ENCODE results near the gene GALNT7.
"Not testable (repeated sequence)": the region's sequence is repeated elsewhere in the genome, so short reads cannot be mapped to it uniquely, and the experiment has no call there.

Gene GALNT7

DNA sequence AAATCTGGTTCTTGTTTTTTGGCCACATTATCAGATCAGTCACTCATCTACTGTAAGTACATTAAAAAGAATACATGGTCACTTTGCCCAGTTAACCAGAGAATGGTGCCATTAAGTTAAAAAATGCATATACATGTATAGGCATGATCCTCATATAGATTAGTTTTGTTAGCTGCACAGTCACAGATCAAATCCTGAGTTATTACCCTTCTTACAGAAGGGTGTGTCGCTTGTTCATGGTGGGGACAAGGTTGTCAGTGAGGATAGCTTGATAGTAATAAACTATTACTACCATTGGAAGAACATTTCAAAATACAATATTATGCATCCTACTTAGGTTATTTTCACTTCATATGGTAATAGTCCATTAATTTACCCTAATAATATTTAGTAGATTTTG is 48.5 kb downstream of the GALNT7 start:
- no peak overlapping the region for H2BK120ac ChIP-seq (ENCODE audit: low read depth, low read length)
- H3K14ac ChIP-seq (ENCODE audit: low read length): no peak overlapping the region
- H3K36me3 ChIP-seq (replicated peaks in 1 of 2; ENCODE audit: control insufficient read depth in 2 of 2, insufficient read depth in 2 of 2, low read length in 2 of 2): no peaks in the 10 kb centered on the region
- H4K91ac ChIP-seq (ENCODE audit: low read depth, low read length, poor library complexity): no peak overlapping the region
- H3K27me3 ChIP-seq (ENCODE audit: control insufficient read depth in 3 of 3, insufficient read depth in 3 of 3, low read depth in 1 of 3, low read length in 3 of 3): no peaks in the 10 kb centered on the region
- no peak overlapping the region for H2BK12ac ChIP-seq (ENCODE audit: low read length)
- H2BK15ac ChIP-seq (ENCODE audit: low read length): no peak overlapping the region
- no peak overlapping the region for H3K4me2 ChIP-seq (ENCODE audit: insufficient read depth, low read length, poor library complexity, severe bottlenecking)
- H3K9me3 ChIP-seq (replicated peaks in 1 of 2; ENCODE audit: control insufficient read depth in 2 of 2, insufficient read depth in 1 of 2, low read depth in 1 of 2, low read length in 2 of 2): no peaks in the 10 kb centered on the region
- H3K79me1 ChIP-seq (ENCODE audit: low read depth, low read length): peaks cover 3% of the 10 kb centered on the region
- no peak overlapping the region for H3K23ac ChIP-seq (ENCODE audit: low read depth, low read length, poor library complexity)
- no peak overlapping the region for H3K27ac ChIP-seq (replicated peaks; ENCODE audit: low read length)
- WGBS, 2 donors (ENCODE audit: extremely low coverage in 2 of 2, insufficient read length in 2 of 2, insufficient replicate concordance in 1 of 2): no CpG with 5 or more reads among the region's 1 CpG
- H3K9ac ChIP-seq (ENCODE audit: low read depth, low read length, poor library complexity): no peak overlapping the region
- no peak overlapping the region for H3K4ac ChIP-seq (ENCODE audit: low read length)
- no peak overlapping the region for H3K18ac ChIP-seq (ENCODE audit: low read length)
- no peak for DNase-seq (ENCODE audit: low spot score)
- no peak overlapping the region for H3K4me3 ChIP-seq (ENCODE audit: low read length in 2 of 2)
- H2AFZ ChIP-seq (ENCODE audit: low read length): no peak overlapping the region
- no peak overlapping the region for H2AK5ac ChIP-seq (ENCODE audit: low read depth, low read length)
- no peaks in the 10 kb centered on the region for H3K4me1 ChIP-seq (ENCODE audit: control insufficient read depth in 2 of 2, insufficient read depth in 1 of 2, low read depth in 1 of 2, low read length in 2 of 2)
- no peak overlapping the region for H4K8ac ChIP-seq (ENCODE audit: low read depth, low read length)
- H2BK5ac ChIP-seq (ENCODE audit: low read length): no peak overlapping the region

DNA sequence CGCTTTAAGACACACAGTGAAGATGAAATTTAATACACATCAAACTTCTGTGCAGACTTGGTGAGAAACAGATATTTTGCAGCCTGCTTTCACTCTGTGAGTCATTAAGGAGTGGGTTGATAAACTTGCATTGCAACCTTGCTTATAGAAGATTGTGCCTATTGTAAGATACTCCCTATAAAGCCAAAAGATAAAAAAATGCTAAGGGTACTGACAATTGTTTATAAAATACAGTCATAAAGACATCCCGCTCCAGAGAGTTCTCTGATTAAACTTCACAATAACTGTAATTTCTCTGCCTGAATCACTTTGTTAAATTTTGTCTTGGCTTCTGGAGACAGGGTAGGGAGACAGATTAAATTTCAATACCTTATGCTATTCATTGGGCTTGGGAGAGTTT is 49.1 kb downstream of the GALNT7 start:
- Histone ChIP-seq H2BK5ac (ENCODE audit: low read length) (no peak overlapping the region), H3K27me3 (ENCODE audit: control insufficient read depth in 3 of 3, insufficient read depth in 3 of 3, low read depth in 1 of 3, low read length in 3 of 3) (no peaks in the 10 kb centered on the region), H3K14ac (ENCODE audit: low read length) (no peak overlapping the region), H3K23ac (ENCODE audit: low read depth, low read length, poor library complexity) (no peak overlapping the region), H3K79me1 (ENCODE audit: low read depth, low read length) (peaks cover 3% of the 10 kb centered on the region), H3K9ac (ENCODE audit: low read depth, low read length, poor library complexity) (no peak overlapping the region), H3K18ac (ENCODE audit: low read length) (no peak overlapping the region), H3K9me3 (replicated peaks in 1 of 2; ENCODE audit: control insufficient read depth in 2 of 2, insufficient read depth in 1 of 2, low read depth in 1 of 2, low read length in 2 of 2) (no peaks in the 10 kb centered on the region), H3K4me3 (ENCODE audit: low read length in 2 of 2) (no peak overlapping the region), H2BK120ac (ENCODE audit: low read depth, low read length) (no peak overlapping the region), H2BK12ac (ENCODE audit: low read length) (no peak overlapping the region), H3K4ac (ENCODE audit: low read length) (no peak overlapping the region), H2BK15ac (ENCODE audit: low read length) (no peak overlapping the region), H2AK5ac (ENCODE audit: low read depth, low read length) (no peak overlapping the region), H3K36me3 (replicated peaks in 1 of 2; ENCODE audit: control insufficient read depth in 2 of 2, insufficient read depth in 2 of 2, low read length in 2 of 2) (no peaks in the 10 kb centered on the region), H4K8ac (ENCODE audit: low read depth, low read length) (no peak overlapping the region), H3K4me1 (ENCODE audit: control insufficient read depth in 2 of 2, insufficient read depth in 1 of 2, low read depth in 1 of 2, low read length in 2 of 2) (no peaks in the 10 kb centered on the region), H4K91ac (ENCODE audit: low read depth, low read length, poor library complexity) (no peak overlapping the region), H2AFZ (ENCODE audit: low read length) (no peak overlapping the region), H3K4me2 (ENCODE audit: insufficient read depth, low read length, poor library complexity, severe bottlenecking) (no peak overlapping the region), H3K27ac (replicated peaks; ENCODE audit: low read length) (no peak overlapping the region)
- DNase-seq (ENCODE audit: low spot score): no peak
- no CpG with 5 or more reads among the region's 2 CpGs for WGBS, 2 donors (ENCODE audit: extremely low coverage in 2 of 2, insufficient read length in 2 of 2, insufficient replicate concordance in 1 of 2)

DNA sequence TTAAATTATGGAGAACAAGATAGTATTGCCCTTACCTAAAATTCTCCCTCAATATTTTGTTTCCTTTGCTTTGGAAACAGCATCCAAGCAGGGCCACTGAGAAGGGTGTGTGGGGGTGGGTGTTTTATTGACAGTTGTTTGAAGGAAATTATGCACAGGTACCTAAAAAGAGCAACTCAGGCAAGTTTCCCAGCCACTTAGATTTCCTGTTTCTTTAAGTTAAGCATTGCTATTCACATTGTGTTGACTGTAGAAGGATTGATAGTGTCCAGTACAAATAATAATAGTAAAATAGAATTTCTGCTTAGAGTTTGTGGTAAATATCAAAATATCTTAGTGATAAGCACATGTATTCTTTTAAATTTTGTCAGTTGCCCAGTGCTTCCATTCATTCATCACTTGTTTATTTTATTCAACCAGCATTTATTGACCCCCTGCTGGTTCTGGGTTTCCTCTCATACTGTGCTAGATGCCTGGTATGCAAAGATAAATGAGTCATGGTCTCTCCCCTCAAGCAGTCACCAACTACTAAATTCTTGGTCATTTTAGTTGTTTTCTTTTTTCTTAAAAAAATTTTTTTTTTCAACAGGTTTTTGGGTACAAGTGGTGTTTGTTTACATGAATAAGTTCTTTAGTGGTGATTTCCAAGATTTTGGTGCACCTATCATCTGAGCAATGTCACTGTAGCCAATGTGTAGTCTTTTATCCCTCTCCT is 50.0 kb downstream of the GALNT7 start:
- Histone ChIP-seq H2BK120ac (ENCODE audit: low read depth, low read length) (no peak overlapping the region), H2BK12ac (ENCODE audit: low read length) (no peak overlapping the region), H2BK5ac (ENCODE audit: low read length) (no peak overlapping the region), H2BK15ac (ENCODE audit: low read length) (no peak overlapping the region), H3K27ac (replicated peaks; ENCODE audit: low read length) (no peak overlapping the region), H4K8ac (ENCODE audit: low read depth, low read length) (no peak overlapping the region), H3K9me3 (replicated peaks in 1 of 2; ENCODE audit: control insufficient read depth in 2 of 2, insufficient read depth in 1 of 2, low read depth in 1 of 2, low read length in 2 of 2) (no peaks in the 10 kb centered on the region), H2AFZ (ENCODE audit: low read length) (no peak overlapping the region), H4K91ac (ENCODE audit: low read depth, low read length, poor library complexity) (no peak overlapping the region), H3K18ac (ENCODE audit: low read length) (no peak overlapping the region), H3K14ac (ENCODE audit: low read length) (no peak overlapping the region), H3K27me3 (ENCODE audit: control insufficient read depth in 3 of 3, insufficient read depth in 3 of 3, low read depth in 1 of 3, low read length in 3 of 3) (no peaks in the 10 kb centered on the region), H3K9ac (ENCODE audit: low read depth, low read length, poor library complexity) (no peak overlapping the region), H3K79me1 (ENCODE audit: low read depth, low read length) (peaks cover 3% of the 10 kb centered on the region), H3K4ac (ENCODE audit: low read length) (no peak overlapping the region), H3K4me3 (ENCODE audit: low read length in 2 of 2) (no peak overlapping the region), H3K4me1 (ENCODE audit: control insufficient read depth in 2 of 2, insufficient read depth in 1 of 2, low read depth in 1 of 2, low read length in 2 of 2) (no peaks in the 10 kb centered on the region), H3K4me2 (ENCODE audit: insufficient read depth, low read length, poor library complexity, severe bottlenecking) (no peak overlapping the region), H3K23ac (ENCODE audit: low read depth, low read length, poor library complexity) (no peak overlapping the region), H3K36me3 (replicated peaks in 1 of 2; ENCODE audit: control insufficient read depth in 2 of 2, insufficient read depth in 2 of 2, low read length in 2 of 2) (no peaks in the 10 kb centered on the region), H2AK5ac (ENCODE audit: low read depth, low read length) (no peak overlapping the region)
- DNase-seq (ENCODE audit: low spot score): no peak

DNA sequence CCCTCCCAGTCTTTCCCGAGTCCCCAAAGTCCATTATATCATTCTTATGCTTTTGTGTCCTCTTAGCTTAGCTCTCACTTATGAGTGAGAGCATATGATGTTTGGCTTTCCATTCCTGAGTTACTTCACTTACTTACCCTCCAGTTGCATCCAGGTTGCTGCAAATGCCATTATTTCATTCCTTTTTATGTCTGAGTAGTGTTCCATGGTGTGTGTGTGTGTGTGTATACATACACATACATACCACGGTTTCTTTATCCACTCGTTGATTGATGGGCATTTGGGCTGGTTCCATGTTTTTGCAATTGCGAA is 50.5 kb downstream of the GALNT7 start:
- not testable (repeated sequence) for H3K9ac ChIP-seq (ENCODE audit: low read depth, low read length, poor library complexity); H3K4me2 ChIP-seq (ENCODE audit: insufficient read depth, low read length, poor library complexity, severe bottlenecking); DNase-seq (ENCODE audit: low spot score); H3K4me1 ChIP-seq (ENCODE audit: control insufficient read depth in 2 of 2, insufficient read depth in 1 of 2, low read depth in 1 of 2, low read length in 2 of 2); H2AK5ac ChIP-seq (ENCODE audit: low read depth, low read length); H3K9me3 ChIP-seq (replicated peaks in 1 of 2; ENCODE audit: control insufficient read depth in 2 of 2, insufficient read depth in 1 of 2, low read depth in 1 of 2, low read length in 2 of 2); H2BK15ac ChIP-seq (ENCODE audit: low read length); H2BK12ac ChIP-seq (ENCODE audit: low read length); H3K4me3 ChIP-seq (ENCODE audit: low read length in 2 of 2); H4K8ac ChIP-seq (ENCODE audit: low read depth, low read length); H3K79me1 ChIP-seq (ENCODE audit: low read depth, low read length); H2BK5ac ChIP-seq (ENCODE audit: low read length); H3K4ac ChIP-seq (ENCODE audit: low read length); H4K91ac ChIP-seq (ENCODE audit: low read depth, low read length, poor library complexity); H3K23ac ChIP-seq (ENCODE audit: low read depth, low read length, poor library complexity); H3K36me3 ChIP-seq (replicated peaks in 1 of 2; ENCODE audit: control insufficient read depth in 2 of 2, insufficient read depth in 2 of 2, low read length in 2 of 2); H3K18ac ChIP-seq (ENCODE audit: low read length); H3K27me3 ChIP-seq (ENCODE audit: control insufficient read depth in 3 of 3, insufficient read depth in 3 of 3, low read depth in 1 of 3, low read length in 3 of 3); H2AFZ ChIP-seq (ENCODE audit: low read length); H3K27ac ChIP-seq (replicated peaks; ENCODE audit: low read length); H3K14ac ChIP-seq (ENCODE audit: low read length); H2BK120ac ChIP-seq (ENCODE audit: low read depth, low read length)
- no CpG with 5 or more reads among the region's 4 CpGs for WGBS, 2 donors (ENCODE audit: extremely low coverage in 2 of 2, insufficient read length in 2 of 2, insufficient replicate concordance in 1 of 2)

All from neuronal stem cell (in vitro differentiated cells).